ENCODE results near the gene CAD. TPM values are rescaled to one million over a fixed set of nuclear protein-coding genes. Genes with fewer than 3 reads are reported as not detected.

CAD gene
- total RNA-seq, 1 experiment from 2014 or later = 114 TPM

DNA sequence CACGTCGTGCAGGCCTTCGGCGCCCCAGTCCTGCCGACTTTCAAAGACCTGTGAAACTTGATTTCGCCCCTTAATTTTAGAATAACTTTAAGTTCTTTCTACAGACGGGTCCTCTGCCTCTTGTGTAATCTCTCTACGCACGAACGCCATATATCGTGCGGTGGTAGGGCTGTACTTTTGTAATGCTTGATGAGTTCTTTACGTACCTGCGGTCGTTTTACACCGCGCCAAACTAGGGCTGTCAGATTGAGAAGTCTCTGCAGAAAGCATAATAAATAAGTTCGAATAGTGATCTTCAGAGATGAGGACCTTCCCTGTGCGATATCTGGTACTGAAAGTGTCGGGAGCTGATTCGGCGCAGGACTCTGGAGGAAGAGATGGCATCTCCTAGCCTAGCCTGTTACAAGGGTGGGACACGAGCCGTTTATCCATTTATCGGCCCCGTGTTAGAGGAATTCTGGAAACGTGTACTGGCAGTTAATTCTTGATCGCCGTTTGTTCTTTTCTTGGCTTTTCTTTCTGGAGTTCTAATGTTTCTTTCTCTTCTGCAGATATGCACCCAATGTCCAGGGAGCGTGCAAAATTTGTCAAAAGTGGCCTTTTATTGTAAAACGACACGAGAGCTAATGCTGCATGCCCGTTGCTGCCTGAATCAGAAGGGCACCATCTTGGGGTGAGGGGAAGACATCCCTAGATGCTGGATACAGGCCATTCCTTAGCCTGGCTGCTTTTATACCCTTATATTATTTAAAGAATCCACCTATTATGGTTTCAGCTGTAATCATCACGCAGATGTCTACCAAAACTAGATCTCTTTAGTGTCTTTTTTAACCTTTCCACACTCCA, 4.3 kb upstream of the CAD start:
- Histone ChIP-seq H3K4me1 (ENCODE audit: control insufficient read depth in 1 of 2, insufficient read depth in 2 of 2, low read length in 2 of 2) (peaks cover 3 to 21% of the 10 kb centered on the region in 2 experiments; a peak in 3 of 4 replicates), H3K9ac (ENCODE audit: low read length) (peak overlapping the region; percentile 94), H3K4me3 (replicated peaks in 1 of 2; ENCODE audit: low read depth in 1 of 2, low read length in 2 of 2) (peak overlapping the region; percentile 73 to 78), H3K4me2 (ENCODE audit: low read length) (peak overlapping the region; percentile 87), H4K20me1 (ENCODE audit: insufficient read depth) (no peaks in the 10 kb centered on the region), H3K27me3 (ENCODE audit: insufficient read depth, low read length) (no peaks in the 10 kb centered on the region), H3K79me2 (ENCODE audit: insufficient read depth, low read length) (peaks cover 38% of the 10 kb centered on the region), H3K9me2 (ENCODE audit: insufficient read depth) (no peaks in the 10 kb centered on the region), H3K9me3 (ENCODE audit: control insufficient read depth in 1 of 2, insufficient read depth in 1 of 2, low read depth in 1 of 2, low read length in 2 of 2) (no peaks in the 10 kb centered on the region), H3K36me3 (ENCODE audit: control insufficient read depth in 1 of 2, insufficient read depth in 2 of 2, low read length in 2 of 2) (peaks cover 8 to 12% of the 10 kb centered on the region in 2 experiments; a peak in 2 of 4 replicates), H2AFZ (ENCODE audit: low read depth, low read length, poor library complexity, severe bottlenecking) (no peak overlapping the region), H3K27ac (ENCODE audit: low read depth, low read length) (peak overlapping the region; percentile 91)
- RAD21 ChIA-PET (ENCODE audit: low non-redundant PET in 1 of 2, low total read pairs in 2 of 2, uncharacterized antibody in 2 of 2, unreplicated experiment in 2 of 2) = no interaction called here
- POLR2A ChIA-PET = no interaction called here
- CTCF ChIA-PET = no interaction called here
- ATAC-seq = peak; percentile 10
- no peak for DNase-seq (ENCODE audit: low read depth, low spot score)
- TSS peak; percentile 44 for BruUV-seq (replicated peaks)
- intact Hi-C loops (cut with micrococcal nuclease) = no loop called here
- TF ChIP-seq FOSL1 (IDR thresholded peaks at IDR 0.05; ENCODE audit: low read depth) (no peak), SP1 (IDR thresholded peaks at IDR 0.05; ENCODE audit: low read depth) (peak; percentile 24; the same call in 1 of the 2 replicates), EZH2phosphoT487 (IDR thresholded peaks at IDR 0.05; ENCODE audit: borderline replicate concordance) (no peak), ZNF274 (IDR thresholded peaks at IDR 0.05; ENCODE audit: low read depth, low read length) (no peak), ELF1 (IDR thresholded peaks at IDR 0.05; ENCODE audit: borderline replicate concordance, low read depth) (no peak), REST (IDR thresholded peaks at IDR 0.05; ENCODE audit: low read depth) (no peak), SIN3A (IDR thresholded peaks at IDR 0.05; ENCODE audit: low read depth) (peak; percentile 22; the same call in 1 of the 2 replicates), JUND (IDR thresholded peaks at IDR 0.05) (no peak), EGR1 (IDR thresholded peaks at IDR 0.05; ENCODE audit: low read depth) (no peak; the same call in 1 of the 2 replicates), EZH2 (IDR thresholded peaks at IDR 0.05) (no peak), POLR2A (IDR thresholded peaks at IDR 0.05; ENCODE audit: borderline replicate concordance, extremely low read depth, insufficient read depth, insufficient read length) (peak; percentile 36), POLR2AphosphoS5 (IDR thresholded peaks at IDR 0.05; ENCODE audit: low read depth, low read length) (no peak; the same call in 1 of the 2 replicates), ATF3 (IDR thresholded peaks at IDR 0.05) (no peak), SRF (IDR thresholded peaks at IDR 0.05; ENCODE audit: low read depth) (no peak), CBX3 (IDR thresholded peaks at IDR 0.05; ENCODE audit: low read depth) (peak; percentile 12; the same call in 1 of the 2 replicates), ZFX (IDR thresholded peaks at IDR 0.05) (peak; percentile 47), CEBPB (IDR thresholded peaks at IDR 0.05; ENCODE audit: low read depth) (no peak), RAD21 (IDR thresholded peaks at IDR 0.05; ENCODE audit: low read depth) (no peak)
- TF ChIP-seq, protein P1, sequence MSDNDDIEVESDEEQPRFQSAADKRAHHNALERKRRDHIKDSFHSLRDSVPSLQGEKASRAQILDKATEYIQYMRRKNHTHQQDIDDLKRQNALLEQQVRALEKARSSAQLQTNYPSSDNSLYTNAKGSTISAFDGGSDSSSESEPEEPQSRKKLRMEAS (IDR thresholded peaks at IDR 0.05) = peak; percentile 49; the same call in 1 of the 2 replicates
- TF ChIP-seq, protein P2, sequence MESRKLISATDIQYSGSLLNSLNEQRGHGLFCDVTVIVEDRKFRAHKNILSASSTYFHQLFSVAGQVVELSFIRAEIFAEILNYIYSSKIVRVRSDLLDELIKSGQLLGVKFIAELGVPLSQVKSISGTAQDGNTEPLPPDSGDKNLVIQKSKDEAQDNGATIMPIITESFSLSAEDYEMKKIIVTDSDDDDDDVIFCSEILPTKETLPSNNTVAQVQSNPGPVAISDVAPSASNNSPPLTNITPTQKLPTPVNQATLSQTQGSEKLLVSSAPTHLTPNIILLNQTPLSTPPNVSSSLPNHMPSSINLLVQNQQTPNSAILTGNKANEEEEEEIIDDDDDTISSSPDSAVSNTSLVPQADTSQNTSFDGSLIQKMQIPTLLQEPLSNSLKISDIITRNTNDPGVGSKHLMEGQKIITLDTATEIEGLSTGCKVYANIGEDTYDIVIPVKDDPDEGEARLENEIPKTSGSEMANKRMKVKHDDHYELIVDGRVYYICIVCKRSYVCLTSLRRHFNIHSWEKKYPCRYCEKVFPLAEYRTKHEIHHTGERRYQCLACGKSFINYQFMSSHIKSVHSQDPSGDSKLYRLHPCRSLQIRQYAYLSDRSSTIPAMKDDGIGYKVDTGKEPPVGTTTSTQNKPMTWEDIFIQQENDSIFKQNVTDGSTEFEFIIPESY (IDR thresholded peaks at IDR 0.05; ENCODE audit: extremely low read depth, insufficient replicate concordance, low read length) = no peak

Data from HCT116 (cell line).